Putamen (tissue), 1 donor: Measurements from ENCODE around the gene GSS.
A peak's percentile ranks its signal among the peaks of the same experiment; 100 is the strongest.
"Not testable (repeated sequence)": the region's sequence is repeated elsewhere in the genome, so short reads cannot be mapped to it uniquely, and the experiment has no call there.

ENCODE experiments used
- DNase-seq: peaks from one replicate; pipeline ENCODE4 v3.0.0-alpha.2; 2016; ENCODE audit warnings: low spot score

The GSS gene

GRCh38 chr20:34907616-34908469 lies 47.8 kb downstream of the GSS start:
- DNase-seq: no peak

GRCh38 chr20:34904202-34904621 lies 51.4 kb downstream of the GSS start:
- DNase-seq: no peak

DNA sequence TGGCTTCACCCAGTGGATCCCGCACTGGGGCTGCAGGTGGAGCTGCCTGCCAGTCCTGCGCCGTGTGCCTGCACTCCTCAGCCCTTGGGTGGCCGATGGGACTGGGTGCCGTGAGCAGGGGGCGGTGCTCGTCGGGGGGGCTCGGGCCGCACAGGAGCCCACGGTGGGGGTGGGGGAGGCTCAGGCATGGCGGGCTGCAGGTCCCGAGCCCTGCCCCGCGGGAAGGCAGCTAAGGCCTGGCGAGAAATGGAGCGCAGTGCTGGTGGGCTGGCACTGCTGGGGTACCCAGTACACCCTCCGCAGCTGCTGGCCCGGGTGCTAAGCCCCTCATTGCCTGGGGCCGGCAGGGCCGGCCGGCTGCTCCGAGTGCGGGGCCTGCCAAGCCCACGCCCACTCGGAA lies 56.9 kb downstream of the GSS start:
- not testable (repeated sequence) for DNase-seq

DNA sequence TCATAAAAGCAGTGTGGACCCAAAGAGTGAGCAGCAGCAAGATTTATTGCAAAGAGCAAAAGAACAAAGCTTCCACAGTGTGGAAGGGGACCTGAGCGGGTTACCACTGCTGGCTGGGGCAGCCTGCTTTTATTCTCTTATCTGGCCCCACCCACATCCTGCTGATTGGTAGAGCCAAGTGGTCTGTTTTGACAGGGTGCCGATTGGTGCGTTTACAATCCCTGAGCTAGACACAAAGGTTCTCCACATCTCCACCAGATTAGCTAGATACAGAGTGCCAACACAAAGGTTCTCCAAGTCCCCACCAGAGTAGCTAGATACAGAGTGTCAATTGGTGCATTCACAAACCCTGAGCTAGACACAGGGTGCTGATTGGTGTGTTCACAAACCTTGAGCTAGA lies 57.5 kb downstream of the GSS start:
- not testable (repeated sequence) for DNase-seq

DNA sequence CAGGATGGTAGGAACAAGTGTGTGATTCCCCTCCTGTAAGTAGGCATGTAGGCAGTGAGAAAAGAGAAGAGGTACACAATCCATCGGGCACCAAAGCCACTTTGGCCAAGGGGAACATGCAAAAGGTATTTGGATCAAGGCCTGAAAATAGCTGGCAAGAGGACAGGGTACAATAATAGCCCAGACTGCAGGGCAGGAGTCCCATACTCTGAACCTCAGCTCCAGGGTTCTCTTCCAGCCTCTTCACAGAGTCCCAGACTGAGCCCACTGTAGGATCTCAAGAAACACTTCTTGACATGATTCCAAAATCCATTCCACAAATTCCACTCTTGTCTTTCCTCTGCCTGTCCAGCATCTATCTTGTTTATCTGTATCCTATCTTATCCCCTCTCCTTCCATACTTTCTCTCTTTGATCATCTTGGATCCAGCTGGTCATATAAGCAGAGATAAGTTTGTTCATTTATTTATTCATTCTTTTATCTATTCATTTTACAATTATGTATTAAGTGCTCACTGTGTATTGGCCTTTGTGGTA lies 59.5 kb downstream of the GSS start:
- DNase-seq: no peak

GRCh38 chr20:34895465-34895864 lies 60.1 kb downstream of the GSS start:
- no peak for DNase-seq

GRCh38 chr20:34894723-34895122 lies 60.9 kb downstream of the GSS start:
- DNase-seq: no peak

DNA sequence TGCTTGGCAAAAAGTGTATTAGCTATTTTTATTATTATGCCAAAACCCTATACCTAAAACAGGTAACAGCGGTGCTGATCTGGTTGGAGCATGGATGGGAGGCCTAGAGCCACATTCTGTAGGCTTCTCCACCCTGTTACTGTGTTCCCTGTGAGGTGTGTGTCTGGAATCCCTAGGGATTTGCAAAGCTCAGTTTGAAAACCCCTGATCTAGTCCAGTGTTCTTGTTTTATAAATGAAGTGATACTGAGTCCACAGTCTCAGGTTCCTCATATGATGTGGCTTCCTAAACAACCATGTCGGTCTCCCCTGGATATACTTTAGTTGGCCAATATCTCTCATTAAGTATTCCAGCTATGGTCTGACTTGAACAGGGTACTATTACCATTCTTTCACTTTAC lies 62.9 kb downstream of the GSS start:
- no peak for DNase-seq

GRCh38 chr20:34891166-34892062 lies 64.2 kb downstream of the GSS start:
- no peak for DNase-seq

DNA sequence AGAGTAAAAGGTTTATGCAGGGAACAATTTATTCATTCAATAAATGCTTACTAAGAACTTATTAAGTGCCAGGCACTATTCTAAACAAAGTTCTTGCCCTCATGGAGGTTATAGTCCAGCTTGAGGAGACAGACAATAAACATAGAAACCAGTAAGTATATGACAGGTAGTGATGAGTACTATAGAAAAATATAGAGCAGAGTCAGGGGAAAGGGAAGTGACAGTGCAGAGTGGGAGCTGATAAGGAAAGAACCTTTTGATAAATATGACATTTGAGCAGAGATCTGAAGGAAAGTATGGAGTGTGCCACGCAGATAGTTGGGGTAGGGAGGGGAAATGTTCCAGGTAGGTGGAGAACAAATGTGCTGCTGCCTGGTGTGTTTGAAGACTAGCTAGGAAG lies 67.1 kb downstream of the GSS start:
- DNase-seq: peak; percentile 66

GRCh38 chr20:34887023-34887422 lies 68.6 kb downstream of the GSS start:
- no peak for DNase-seq

- DNase-seq: no peak
Observed at GRCh38 chr20:34886122-34886521, 69.5 kb downstream of the GSS start.

GRCh38 chr20:34884260-34884659 lies 71.3 kb downstream of the GSS start:
- DNase-seq: no peak

- no peak for DNase-seq
Observed at GRCh38 chr20:34883809-34884208, 71.8 kb downstream of the GSS start.

DNA sequence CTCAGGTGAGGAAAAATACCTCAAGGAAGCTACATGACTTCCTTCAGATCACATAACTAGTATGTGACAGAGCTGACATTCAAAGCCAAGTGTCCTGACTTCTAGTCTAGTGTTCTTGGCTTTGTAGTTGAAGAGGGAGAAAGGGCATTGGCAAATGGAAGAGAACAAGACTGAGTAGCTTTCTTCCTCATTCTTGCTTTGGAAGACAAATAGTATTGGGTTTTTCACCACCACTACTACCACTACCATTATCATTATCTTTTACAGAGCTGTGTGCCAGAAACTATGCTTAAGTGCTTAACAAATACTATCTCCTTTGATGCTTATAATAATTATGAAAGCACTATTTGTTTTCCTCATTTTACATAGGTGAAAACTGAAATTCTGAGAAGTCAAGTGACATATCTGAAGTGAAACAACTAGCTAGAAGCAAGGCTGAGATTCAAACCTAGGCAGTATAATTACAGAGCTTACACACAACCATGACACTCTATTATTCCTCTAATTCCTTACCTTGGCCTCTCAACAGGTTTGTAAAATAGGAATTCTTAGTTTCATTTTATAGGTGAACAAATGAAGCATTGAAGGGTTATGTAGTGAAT lies 72.4 kb downstream of the GSS start:
- no peak for DNase-seq

- no peak for DNase-seq
Observed at GRCh38 chr20:34881689-34882088, 73.9 kb downstream of the GSS start.

DNA sequence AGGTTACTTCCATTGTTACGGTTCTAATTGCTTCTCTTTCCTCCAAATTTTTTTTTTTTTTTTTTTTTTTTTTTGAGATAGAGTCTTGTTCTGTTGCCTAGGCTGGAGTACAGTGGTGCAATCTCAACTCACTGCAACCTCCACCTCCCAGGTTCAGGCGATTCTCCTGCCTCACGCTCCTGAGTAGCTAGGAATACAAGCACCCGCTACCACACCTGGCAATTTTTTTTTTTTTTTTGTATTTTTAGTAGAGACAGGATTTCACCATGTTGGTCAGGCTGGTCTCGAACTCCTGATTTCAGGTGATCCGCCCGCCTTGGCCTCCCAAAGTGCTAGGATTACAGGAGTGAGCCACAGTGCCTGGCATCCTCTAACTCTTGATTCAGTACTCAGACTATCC lies 74.6 kb downstream of the GSS start:
- not testable (repeated sequence) for DNase-seq

DNA sequence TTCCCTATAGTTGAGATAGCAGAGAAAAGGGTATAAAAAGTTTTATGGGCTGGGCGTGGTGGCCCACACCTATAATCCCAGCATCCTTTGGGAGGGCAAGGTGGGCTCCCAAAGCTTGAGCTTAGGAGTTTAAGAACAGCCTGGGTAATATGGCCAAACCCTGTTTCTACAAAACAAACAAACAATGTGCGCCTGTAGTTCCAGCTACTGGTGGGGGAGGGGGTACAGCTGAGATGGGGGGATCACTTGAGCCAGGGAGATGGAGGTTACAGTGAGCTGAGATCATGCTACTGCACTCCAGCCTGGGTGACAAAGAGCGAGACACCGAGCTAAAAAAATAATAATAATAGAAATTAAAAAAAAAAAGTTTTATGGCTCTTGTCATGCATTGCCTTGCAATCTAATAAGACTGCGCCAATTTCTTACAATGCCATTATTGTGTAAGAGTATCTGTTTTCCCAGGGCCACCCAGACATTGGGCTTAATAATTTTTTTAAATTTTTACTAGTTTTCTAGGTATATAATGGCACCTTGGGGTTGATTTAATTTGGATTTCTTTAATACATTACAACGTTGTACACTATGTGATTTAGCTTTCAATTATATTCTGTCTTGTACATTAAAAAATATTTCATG lies 75.3 kb downstream of the GSS start:
- DNase-seq: peak; percentile 68
